Type B pancreatic cell (in vitro differentiated cells): ENCODE results near the gene TRNP1. TPM values are rescaled to one million over a fixed set of nuclear protein-coding genes. Genes with fewer than 3 reads are reported as not detected.

Source experiments
- DNase-seq: peaks from one replicate; pipeline ENCODE4 v3.0.0; 2021; ENCODE audit warnings: mixed read lengths; ENCODE audit not compliant: unreplicated experiment; ENCODE audit errors: extremely low spot score
- H3K27ac Mint-ChIP-seq: 2 replicates; pipeline ENCODE4 v1.8.0; 2021; ENCODE audit warnings: mild to moderate bottlenecking, mixed read lengths
- H3K27me3 Mint-ChIP-seq: 2 replicates; pipeline ENCODE4 v1.8.0; 2021; ENCODE audit warnings: mixed read lengths
- H3K36me3 Mint-ChIP-seq: 2 replicates; pipeline ENCODE4 v1.8.0; 2021; ENCODE audit warnings: mixed read lengths
- H3K4me1 Mint-ChIP-seq: one replicate; pipeline ENCODE4 v1.8.0; 2021; ENCODE audit warnings: mixed read lengths; ENCODE audit not compliant: unreplicated experiment
- H3K4me3 Mint-ChIP-seq: 2 replicates; pipeline ENCODE4 v1.8.0; 2021; ENCODE audit warnings: mild to moderate bottlenecking, mixed read lengths
- H3K9me3 Mint-ChIP-seq: 2 replicates; pipeline ENCODE4 v1.8.0; 2021; ENCODE audit warnings: mixed read lengths
- CTCF ChIP-seq: fragments of 200-600 bp; sonication (generic); conservative IDR thresholded peaks from 2 replicates; pipeline ENCODE4 v1.5.0; 2021; ENCODE audit warnings: antibody characterized with exemption, mild to moderate bottlenecking
- total RNA-seq: library from RNA; stranded (reverse); gene quantifications from 2 replicates; pipeline ENCODE4 v1.2.1, GENCODE V29; 2021; ENCODE audit warnings: low replicate concordance

TRNP1 gene
- total RNA-seq, 1 donor from 2014 or later = 52.3 TPM

GRCh38 chr1:26957306-26957705, 36.2 kb upstream of the TRNP1 start:
- H3K27ac Mint-ChIP-seq = no peak overlapping the region
- no peak overlapping the region for H3K4me3 Mint-ChIP-seq
- peaks cover 50% of the 10 kb centered on the region for H3K27me3 Mint-ChIP-seq
- H3K36me3 Mint-ChIP-seq = no peaks in the 10 kb centered on the region
- TF ChIP-seq CTCF = no peak
- peaks cover 5% of the 10 kb centered on the region for H3K4me1 Mint-ChIP-seq
- no peak for DNase-seq
- peaks cover 5% of the 10 kb centered on the region for H3K9me3 Mint-ChIP-seq

GRCh38 chr1:26959270-26959669, 34.2 kb upstream of the TRNP1 start:
- H3K4me1 Mint-ChIP-seq = peaks cover 5% of the 10 kb centered on the region
- H3K27me3 Mint-ChIP-seq = peaks cover 58% of the 10 kb centered on the region
- DNase-seq = no peak
- peak overlapping the region; percentile 82 for H3K4me3 Mint-ChIP-seq
- H3K27ac Mint-ChIP-seq = no peak overlapping the region
- no peaks in the 10 kb centered on the region for H3K36me3 Mint-ChIP-seq
- TF ChIP-seq CTCF = no peak
- peaks cover 5% of the 10 kb centered on the region for H3K9me3 Mint-ChIP-seq

- Mint-ChIP-seq H3K27ac (peak within 1 kb of the TSS; percentile 93), H3K4me1 (peaks cover 5% of the 10 kb centered on the region), H3K9me3 (peaks cover 5% of the 10 kb centered on the region), H3K4me3 (peak within 1 kb of the TSS; percentile 93), H3K36me3 (no peaks in the 10 kb centered on the region), H3K27me3 (peaks cover 65% of the 10 kb centered on the region)
- DNase-seq = peak; percentile 82
- no peak for TF ChIP-seq CTCF
Measured at GRCh38 chr1:26959722-26960624, 33.5 kb upstream of the TRNP1 start, which contains the start of gene KDF1. Gene KDF1 (minus strand): TSS chr1:26960468. CDS start chr1:26952380, 8,088 bp downstream.

GRCh38 chr1:26960625-26960966, 32.9 kb upstream of the TRNP1 start:
- no peak for DNase-seq

GRCh38 chr1:26961826-26962225, 31.7 kb upstream of the TRNP1 start:
- Mint-ChIP-seq H3K4me1 (peaks cover 5% of the 10 kb centered on the region), H3K36me3 (no peaks in the 10 kb centered on the region), H3K27me3 (peaks cover 58% of the 10 kb centered on the region), H3K9me3 (no peaks in the 10 kb centered on the region), H3K27ac (no peak overlapping the region), H3K4me3 (peak overlapping the region; percentile 32)
- DNase-seq = no peak
- no peak for TF ChIP-seq CTCF

More at GRCh38 chr1:26960625-26960966, 32.9 kb upstream of the TRNP1 start:
- Mint-ChIP-seq H3K36me3 (no peaks in the 10 kb centered on the region), H3K27me3 (peaks cover 62% of the 10 kb centered on the region), H3K4me1 (peaks cover 5% of the 10 kb centered on the region), H3K4me3 (peak overlapping the region; percentile 93), H3K9me3 (peaks cover 5% of the 10 kb centered on the region), H3K27ac (peak overlapping the region; percentile 93)
- no peak for TF ChIP-seq CTCF
